D341Med (cell line): ENCODE measurements around the gene CYB561D2.

ENCODE experiments used
- DNase-seq: peaks from one replicate; pipeline ENCODE4 v3.0.0; 2012; ENCODE audit warnings: low spot score

CYB561D2 gene

DNA sequence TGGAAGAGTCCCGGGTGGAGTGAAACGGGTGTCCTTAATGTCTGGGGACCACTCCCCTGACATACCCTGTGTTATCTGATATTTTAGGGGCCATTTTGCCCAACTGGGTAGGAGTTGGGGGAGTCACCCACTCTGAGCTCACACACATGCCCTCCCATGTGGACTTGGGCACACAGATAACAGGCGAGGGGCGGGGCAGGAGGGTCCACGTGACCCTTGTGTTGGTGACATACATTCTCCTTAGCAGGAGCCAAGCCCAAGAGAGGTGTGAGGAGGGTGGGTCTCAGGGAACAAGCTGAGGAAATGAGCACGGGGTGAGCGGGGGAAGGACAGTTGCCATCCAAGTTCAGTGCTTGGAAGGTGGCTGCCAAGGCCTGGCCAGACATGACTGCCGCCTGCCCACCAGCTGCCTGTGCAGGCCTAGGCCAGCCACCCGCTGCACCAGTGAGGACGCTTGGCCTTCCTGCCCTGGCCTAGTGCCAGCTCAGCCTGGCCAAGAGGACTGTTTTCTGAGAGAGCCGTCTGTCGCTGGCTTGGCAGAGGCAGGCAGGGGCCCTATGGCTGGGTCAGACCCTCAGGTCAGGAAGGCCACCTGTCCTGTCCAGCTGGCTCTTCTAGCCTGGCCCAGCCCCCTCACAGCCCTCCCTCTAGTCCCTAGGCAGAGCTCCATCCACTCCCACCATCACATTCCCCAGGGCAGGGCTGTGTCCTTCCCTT, 40.0 kb downstream of the CYB561D2 start:
- DNase-seq, result no peak

DNA sequence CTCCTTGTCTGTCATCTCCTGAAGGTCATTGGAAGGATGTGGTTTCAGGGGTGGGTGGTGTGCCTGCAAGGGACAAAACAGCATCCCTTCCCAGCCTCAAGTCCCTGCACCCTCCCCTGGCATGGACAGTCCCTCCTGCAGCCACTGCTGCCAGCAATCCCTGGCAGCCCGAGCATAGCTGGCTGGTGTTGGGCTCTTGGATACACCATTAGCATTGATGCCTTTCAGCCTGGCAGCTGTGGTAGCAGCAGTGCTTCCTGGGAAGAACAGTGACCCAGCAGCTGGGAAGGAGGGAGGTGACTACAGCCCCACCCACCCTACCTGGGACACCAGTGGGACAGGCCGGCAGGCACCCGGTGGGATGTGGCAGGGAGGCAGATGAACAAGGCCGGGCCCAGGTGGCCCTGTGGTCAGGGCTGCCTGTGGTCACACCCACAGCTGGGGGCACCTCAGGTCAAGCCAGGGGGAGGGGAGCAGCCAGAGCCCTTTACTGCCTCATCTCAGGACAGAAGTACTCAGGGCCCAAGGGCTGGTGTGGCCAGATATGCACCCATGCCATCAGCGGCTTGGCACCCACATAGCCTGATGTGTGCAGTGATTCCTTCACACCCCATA, 41.5 kb downstream of the CYB561D2 start:
- no peak for DNase-seq

DNA sequence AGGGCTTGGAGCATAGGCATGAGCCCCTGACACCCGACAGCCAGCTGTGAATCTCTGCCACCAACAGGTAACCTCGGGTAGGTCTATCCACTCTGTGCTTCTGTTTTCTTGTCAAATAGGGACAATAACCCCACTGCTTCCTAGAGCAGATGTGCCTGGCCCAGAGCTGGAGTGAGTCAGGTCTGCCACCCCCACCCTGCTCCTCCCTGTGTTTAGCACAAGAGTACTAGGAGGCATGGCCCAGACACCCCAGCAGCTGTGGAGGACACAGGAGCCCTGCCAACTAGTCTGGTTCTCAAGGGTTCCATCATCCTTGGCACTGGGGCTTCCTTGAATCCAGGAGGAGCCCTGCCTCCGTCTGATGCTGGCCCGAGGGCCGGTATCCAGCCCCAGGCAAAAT, 42.4 kb downstream of the CYB561D2 start:
- DNase-seq, result no peak

DNA sequence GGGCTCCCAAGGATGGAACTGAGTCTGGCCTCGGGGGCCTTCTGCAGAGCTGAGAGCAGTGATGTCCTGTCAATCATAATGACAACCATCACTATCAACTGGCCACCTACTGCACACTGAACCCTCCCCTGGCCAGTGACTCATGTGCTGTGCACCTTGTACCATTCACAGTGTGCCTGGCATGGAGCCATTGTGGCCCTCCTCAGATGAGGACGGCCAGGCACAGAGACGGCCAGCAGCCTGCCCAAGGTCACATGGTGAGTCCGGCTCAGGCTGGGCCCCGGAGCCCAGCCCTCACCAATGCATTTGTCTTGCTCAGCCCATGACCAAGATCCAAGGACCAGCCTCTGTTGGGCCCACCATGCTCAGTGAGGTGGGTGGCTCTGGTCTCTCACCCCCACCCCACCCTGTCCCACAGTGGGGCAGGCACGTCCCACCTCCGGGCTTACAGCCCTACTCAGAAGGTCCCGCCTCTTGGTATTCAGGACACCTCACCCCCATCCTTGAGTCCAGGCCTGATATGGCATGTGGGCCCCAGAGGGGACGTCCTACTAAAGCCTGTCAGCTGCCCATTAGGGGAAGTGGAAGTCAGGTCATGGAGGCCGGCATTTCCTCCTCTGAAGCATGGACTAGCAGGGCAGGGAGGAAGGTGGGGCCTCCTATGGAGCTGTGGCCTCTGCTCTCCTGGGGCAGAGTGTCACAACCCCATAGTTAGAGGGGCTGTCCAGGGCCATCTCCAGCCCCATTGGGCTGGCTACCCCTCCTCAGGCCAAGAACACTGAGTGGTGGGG, 44.6 kb downstream of the CYB561D2 start:
- DNase-seq, result no peak

DNA sequence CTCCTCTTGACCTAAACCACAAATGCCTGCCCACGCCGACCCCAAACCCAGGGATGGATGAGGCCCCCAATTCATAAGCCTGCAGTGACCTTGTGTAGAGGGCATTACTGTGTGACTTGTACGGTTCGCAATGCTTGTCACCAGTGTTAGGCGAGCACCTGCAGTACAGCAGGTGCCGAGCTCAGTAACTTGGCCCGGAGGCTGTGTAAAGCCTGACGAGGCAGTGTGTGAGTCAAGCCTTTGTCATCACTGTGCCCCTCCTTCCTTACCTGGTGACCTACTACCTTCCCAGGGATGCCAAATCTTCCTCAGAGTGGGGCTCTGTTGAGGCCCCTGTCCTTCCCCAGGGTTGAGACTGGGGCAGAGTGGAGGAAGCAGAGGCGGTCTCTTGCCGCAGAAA, 45.8 kb downstream of the CYB561D2 start:
- no peak for DNase-seq

DNA sequence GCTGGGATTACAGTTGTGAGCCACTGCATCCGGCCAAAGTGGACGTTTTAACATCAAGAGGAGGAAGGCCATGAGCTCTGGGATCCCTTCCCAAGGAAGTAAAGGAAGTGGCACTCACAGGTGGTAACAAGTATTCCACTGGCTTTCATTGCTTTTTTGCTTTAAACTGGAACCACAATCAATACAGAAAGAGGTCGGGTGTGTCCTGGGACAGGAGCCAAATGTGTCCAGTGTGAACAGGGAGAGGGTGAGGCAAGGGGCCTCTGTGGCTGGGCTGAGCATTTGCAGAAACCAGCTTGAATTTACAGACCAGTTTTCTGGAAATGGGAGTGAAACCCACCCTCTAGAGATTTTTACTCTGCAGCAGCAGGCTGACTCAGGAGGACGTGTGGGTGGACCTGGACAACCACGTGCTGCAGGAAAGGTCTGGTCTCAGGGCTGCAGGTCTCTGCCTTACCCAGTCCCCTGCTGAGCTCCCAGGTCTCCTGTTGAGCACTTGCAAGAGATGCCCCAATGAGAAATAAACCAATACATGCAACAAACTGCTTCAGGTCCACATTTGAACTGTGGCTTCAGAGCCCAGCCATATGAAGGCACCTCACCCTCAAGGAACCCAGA, 51.4 kb downstream of the CYB561D2 start:
- DNase-seq, result no peak
